Measurements from ENCODE around the gene PIRT.

PIRT gene

GRCh38 chr17:10785295-10785694 is 52.6 kb downstream of the PIRT start:
- FAIRE-seq, result no peak

DNA sequence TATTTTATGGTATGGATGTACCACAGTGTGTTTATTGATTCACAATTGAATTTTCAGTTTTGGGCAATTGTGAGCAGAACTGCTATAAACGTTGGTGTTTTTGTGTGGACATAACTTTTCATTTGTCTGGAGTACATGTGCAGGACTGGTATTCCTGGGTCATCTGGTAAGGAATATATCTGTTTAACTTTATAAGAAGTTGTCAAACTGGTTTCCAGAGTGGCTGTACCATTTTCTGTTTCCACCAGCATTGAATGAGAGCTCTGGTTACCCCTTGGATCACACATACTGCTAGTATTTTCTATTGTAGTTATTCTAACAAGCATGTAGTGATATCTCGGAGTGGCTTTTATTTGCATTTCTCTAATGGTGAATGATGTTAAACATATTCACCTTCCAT is 58.3 kb downstream of the PIRT start:
- no peak for FAIRE-seq

GRCh38 chr17:10777890-10778289 is 60.0 kb downstream of the PIRT start:
- no peak for FAIRE-seq

- no peak for FAIRE-seq
Measured at GRCh38 chr17:10777131-10777807, 60.6 kb downstream of the PIRT start.

DNA sequence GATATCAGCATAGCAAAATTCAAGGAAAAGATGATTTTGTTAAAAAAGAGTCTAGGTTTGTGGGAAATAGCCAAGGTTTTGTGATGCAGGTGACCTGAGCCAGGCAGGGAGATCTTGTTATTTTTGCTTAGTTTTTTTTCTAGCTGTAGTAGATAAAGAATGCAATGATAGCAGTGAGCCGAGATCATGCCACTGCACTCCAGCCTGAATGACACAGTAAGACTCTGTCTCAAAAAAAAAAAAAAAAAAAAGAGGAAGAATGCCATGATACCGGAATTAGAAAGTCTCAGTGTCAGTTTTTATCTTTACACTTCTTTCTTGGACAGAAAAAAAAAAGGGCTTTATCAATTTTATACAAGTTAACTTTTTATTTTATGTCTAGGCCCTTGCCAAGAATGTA is 61.5 kb downstream of the PIRT start:
- FAIRE-seq, result no peak

DNA sequence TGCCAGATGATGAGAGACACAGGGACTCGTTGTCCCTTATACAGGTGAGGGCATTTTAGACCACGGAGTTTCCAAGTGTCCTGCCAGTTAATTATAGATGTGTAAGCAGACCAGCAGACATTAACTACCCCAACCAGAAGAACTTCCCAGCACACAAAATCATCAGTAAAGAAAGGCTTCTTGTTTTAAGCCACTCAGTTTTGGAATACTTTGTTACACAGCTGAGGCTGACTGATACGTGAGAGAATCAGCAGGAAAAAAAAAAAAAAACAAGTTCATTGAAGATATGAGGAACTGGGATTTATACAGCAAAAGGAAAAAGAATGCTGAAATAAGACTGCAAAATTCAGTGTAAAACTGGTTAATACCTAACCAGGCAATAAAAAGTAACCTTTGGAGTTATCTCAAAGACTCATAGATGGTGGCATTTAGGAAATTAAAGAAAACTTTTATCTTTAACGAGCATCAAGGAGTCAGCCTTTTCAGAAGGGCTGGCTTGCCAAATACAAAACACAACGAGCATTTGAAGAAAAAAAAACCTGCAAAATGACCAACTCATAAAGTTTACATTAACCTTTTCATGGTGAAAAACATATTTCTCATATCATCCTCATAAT is 62.0 kb downstream of the PIRT start:
- no peak for FAIRE-seq

GRCh38 chr17:10775058-10775457 is 62.8 kb downstream of the PIRT start:
- no peak for FAIRE-seq

- FAIRE-seq, result no peak
Measured at GRCh38 chr17:10773391-10773790, 64.5 kb downstream of the PIRT start.

All from islet of Langerhans (tissue), 1 donor.